Endothelial cell of umbilical vein (primary cell): Measurements from ENCODE around the gene KLC1. TPM values are rescaled to one million over a fixed set of nuclear protein-coding genes. Genes with fewer than 3 reads are reported as not detected.

ENCODE experiments used
- BruUV-seq: library from RNA; stranded (reverse); fragments of 400-500 nt; replicated peaks from 2 replicates; lab custom pipeline; 2021; lab: Mats Ljungman, UMichigan
- CTCF ChIA-PET: fragments of 300-600, 350-600 bp; sonication (Branson Sonifier 250); formaldehyde crosslinking; loops from one replicate; lab custom pipeline; 2021; ENCODE audit warnings: antibody characterized with exemption, inconsistent platforms; lab: Charles Lee
- POLR2A ChIA-PET: fragments of 300-600, 350-600 bp; sonication (Branson Sonifier 250); formaldehyde crosslinking; loops from one replicate; lab custom pipeline; 2021; ENCODE audit warnings: antibody characterized with exemption, inconsistent platforms; lab: Charles Lee
- DNase-seq: peaks from one replicate; pipeline ENCODE4 v3.0.0-alpha.2; 2011; ENCODE audit warnings: low read depth, low spot score
- FAIRE-seq: peaks from 2 replicates; lab custom pipeline; 2011; peaks lifted over from hg19 to GRCh38; lab: Jason Lieb, UNC
- H2AFZ ChIP-seq: 2 replicates; pipeline ENCODE4 v1.6.0; 2012; ENCODE audit warnings: low read depth, low read length, control low read depth, inconsistent platforms
- H3K27ac ChIP-seq: 2 replicates; pipeline ENCODE4 v1.5.1; 2011; ENCODE audit warnings: low read depth, mild to moderate bottlenecking, control low read depth, low read length, moderate library complexity; ENCODE audit not compliant: insufficient read depth
- H3K27me3 ChIP-seq, 2 experiments: 2 replicates each; pipeline versions ENCODE4 v1.6.0 to v1.6.1; 2011; ENCODE audit warnings: low read length in 2 of 2, mixed read lengths in 1 of 2; ENCODE audit not compliant: control insufficient read depth in 2 of 2, insufficient read depth in 2 of 2
- H3K36me3 ChIP-seq, 2 experiments: 2 replicates in 1 of 2; 3 replicates in 1 of 2; pipeline ENCODE4 v1.5.1; 2011; ENCODE audit warnings: low read length in 2 of 2, mild to moderate bottlenecking in 1 of 2, moderate library complexity in 1 of 2; ENCODE audit not compliant: control insufficient read depth in 2 of 2, insufficient read depth in 2 of 2; ENCODE audit errors: extremely low read depth in 1 of 2
- H3K4me1 ChIP-seq: 3 replicates; pipeline ENCODE4 v1.5.1; 2011; ENCODE audit warnings: mild to moderate bottlenecking, low read length; ENCODE audit not compliant: control insufficient read depth, insufficient read depth; ENCODE audit errors: extremely low read depth
- H3K4me2 ChIP-seq: 2 replicates; pipeline ENCODE4 v1.6.1; 2011; ENCODE audit warnings: low read length, control low read depth, mixed read lengths; ENCODE audit not compliant: insufficient read depth
- H3K4me3 ChIP-seq, 3 experiments: fragments of 200-600 bp in 1 of 3; sonication (generic), shearing (Covaris generic) in 1 of 3; replicated peaks in 1 of 3; 2 replicates each; pipeline ENCODE4 v1.5.1; 2011 to 2016; ENCODE audit warnings: control low read depth in 3 of 3, low read length in 3 of 3, mild to moderate bottlenecking in 2 of 3, inconsistent platforms in 1 of 3, low read depth in 1 of 3, moderate library complexity in 1 of 3; ENCODE audit not compliant: insufficient read depth in 1 of 3
- H3K79me2 ChIP-seq: 2 replicates; pipeline ENCODE4 v1.6.0; 2012; ENCODE audit warnings: low read length, inconsistent platforms; ENCODE audit not compliant: control insufficient read depth, insufficient read depth
- H3K9ac ChIP-seq: replicated peaks from 2 replicates; pipeline ENCODE3; 2011; ENCODE audit warnings: low read length, control low read depth; ENCODE audit not compliant: insufficient read depth; ENCODE audit errors: extremely low read depth
- H3K9me1 ChIP-seq: replicated peaks from 3 replicates; pipeline ENCODE4 v1.6.0; 2011; ENCODE audit warnings: mild to moderate bottlenecking, low read length; ENCODE audit not compliant: control insufficient read depth, insufficient read depth; ENCODE audit errors: extremely low read depth
- H3K9me3 ChIP-seq: replicated peaks from 2 replicates; pipeline ENCODE4 v1.5.1; 2012; ENCODE audit warnings: low read length, inconsistent platforms; ENCODE audit not compliant: control insufficient read depth, insufficient read depth
- H4K20me1 ChIP-seq: replicated peaks from 2 replicates; pipeline ENCODE3; 2011; ENCODE audit warnings: mild to moderate bottlenecking, low read length; ENCODE audit not compliant: control insufficient read depth, insufficient read depth; ENCODE audit errors: extremely low read depth
- EZH2 ChIP-seq: IDR thresholded peaks from 2 replicates; pipeline ENCODE4 v1.6.1; 2012; ENCODE audit warnings: borderline replicate concordance, low read depth, mild to moderate bottlenecking, moderate library complexity, low read length, inconsistent platforms; ENCODE audit not compliant: severe bottlenecking
- FOS ChIP-seq: IDR thresholded peaks from 2 replicates; pipeline ENCODE4 v1.6.1; 2011; ENCODE audit warnings: mild to moderate bottlenecking, low read length, moderate library complexity, borderline replicate concordance; ENCODE audit not compliant: insufficient read depth
- GATA2 ChIP-seq: IDR thresholded peaks from 2 replicates; pipeline ENCODE4 v1.7.0; 2011; ENCODE audit warnings: low read depth, mild to moderate bottlenecking, moderate library complexity, mixed read lengths, low read length; ENCODE audit not compliant: insufficient read length, insufficient read depth
- JUN ChIP-seq: IDR thresholded peaks from 2 replicates; pipeline ENCODE4 v1.6.1; 2011; ENCODE audit warnings: borderline replicate concordance, low read depth; ENCODE audit not compliant: insufficient read length, insufficient read depth
- MYC ChIP-seq: IDR thresholded peaks from one replicate; pipeline ENCODE4 v1.6.1; 2011; ENCODE audit warnings: mild to moderate bottlenecking, low read depth, low read length
- POLR2A ChIP-seq: IDR thresholded peaks from 2 replicates; pipeline ENCODE4 v1.6.1; 2012; ENCODE audit warnings: low read depth, mild to moderate bottlenecking, control low read depth, low read length
- POLR2AphosphoS5 ChIP-seq: IDR thresholded peaks from 2 replicates; pipeline ENCODE4 v1.6.1; 2012; ENCODE audit warnings: low read depth, mild to moderate bottlenecking, control low read depth, low read length, moderate library complexity; ENCODE audit not compliant: insufficient read depth
- dilution Hi-C: fragments of 300-500 bp; cut with MboI; formaldehyde crosslinking; loops from one replicate; pipeline ENCODE4 v1.15.0; 2019; ENCODE audit warnings: low sequenced_read_pairs; ENCODE audit not compliant: extremely low pct_ligation_motif_present
- intact Hi-C: fragments of 100-400 bp; cut with micrococcal nuclease; formaldehyde crosslinking; loops from one replicate; pipeline ENCODE4 v1.10.0; 2022
- polyA plus RNA-seq, 4 experiments: library from polyadenylated mRNA; depleted of rRNA in 3 of 4; stranded (reverse) in 3 of 4; unstranded in 1 of 4; fragments of >200 nt; gene quantifications; 2 replicates each; pipeline versions ENCODE4 v1.2.1 to v1.2.3, GENCODE V29; 2011 to 2012; ENCODE audit warnings: missing spikeins in 1 of 4
- total RNA-seq: library from RNA; stranded (reverse); gene quantifications from 2 replicates; pipeline ENCODE4 v1.2.3, GENCODE V29; 2021
- TF ChIP-seq, protein P1 (sequence below), 2 donors: IDR thresholded peaks; 1 replicate in 1 of 2; 2 replicates in 1 of 2; pipeline ENCODE4 v1.5.1; 2011; ENCODE audit warnings: low read length in 2 of 2, mild to moderate bottlenecking in 2 of 2, moderate library complexity in 2 of 2, control low read depth in 1 of 2, inconsistent platforms in 1 of 2, low read depth in 1 of 2; ENCODE audit not compliant: insufficient read depth in 1 of 2; ENCODE audit errors: extremely low read depth in 1 of 2
- TF ChIP-seq, protein P2 (sequence below): IDR thresholded peaks from 2 replicates; pipeline ENCODE4 v1.6.1; 2011; ENCODE audit not compliant: insufficient read depth, insufficient read length

The KLC1 gene
- total and polyA plus RNA-seq, 2 donors (not counting 3 experiments of a cell fraction or from before 2014, with no cell fraction given): 124 to 233 TPM

DNA sequence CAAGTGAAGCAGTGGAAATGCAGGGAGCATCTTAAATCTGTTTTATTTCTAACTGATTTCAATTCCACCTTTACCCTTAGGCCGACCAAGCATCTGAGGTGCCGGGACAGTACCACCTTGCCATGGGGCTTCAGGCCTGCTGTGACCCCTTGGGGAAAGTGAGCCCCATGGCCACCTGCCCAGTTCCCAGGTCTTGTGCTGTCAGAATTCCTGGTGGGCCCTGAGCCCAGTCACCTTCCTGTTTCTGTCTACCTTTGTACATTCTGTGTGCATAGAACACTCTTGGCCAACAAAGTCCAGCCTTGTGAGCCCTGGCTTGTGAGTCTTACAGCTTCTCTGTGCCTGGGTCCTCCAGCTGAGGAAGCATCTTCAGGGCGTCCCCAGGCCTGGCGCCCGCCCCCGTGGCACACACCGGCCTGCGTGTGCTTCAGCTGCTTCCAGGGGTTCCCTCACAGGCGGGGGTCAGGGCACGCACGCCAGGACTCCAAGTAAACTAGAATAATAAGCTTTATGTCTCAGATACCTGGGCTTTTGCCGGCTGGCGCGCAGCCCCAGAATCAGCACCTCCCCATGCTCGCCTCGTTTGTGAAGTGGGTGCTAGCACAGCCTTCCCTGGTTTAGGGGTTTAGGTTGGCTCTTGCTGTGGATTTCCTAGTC is 96.9 kb downstream of the KLC1 start:
- H4K20me1 ChIP-seq: no peaks in the 10 kb centered on the region
- H3K9ac ChIP-seq: no peak overlapping the region
- H2AFZ ChIP-seq: no peak overlapping the region
- no peaks in the 10 kb centered on the region for H3K9me3 ChIP-seq
- intact Hi-C loops (no loop called here), dilution Hi-C loops (no loop called here)
- TF ChIP-seq, protein P1, sequence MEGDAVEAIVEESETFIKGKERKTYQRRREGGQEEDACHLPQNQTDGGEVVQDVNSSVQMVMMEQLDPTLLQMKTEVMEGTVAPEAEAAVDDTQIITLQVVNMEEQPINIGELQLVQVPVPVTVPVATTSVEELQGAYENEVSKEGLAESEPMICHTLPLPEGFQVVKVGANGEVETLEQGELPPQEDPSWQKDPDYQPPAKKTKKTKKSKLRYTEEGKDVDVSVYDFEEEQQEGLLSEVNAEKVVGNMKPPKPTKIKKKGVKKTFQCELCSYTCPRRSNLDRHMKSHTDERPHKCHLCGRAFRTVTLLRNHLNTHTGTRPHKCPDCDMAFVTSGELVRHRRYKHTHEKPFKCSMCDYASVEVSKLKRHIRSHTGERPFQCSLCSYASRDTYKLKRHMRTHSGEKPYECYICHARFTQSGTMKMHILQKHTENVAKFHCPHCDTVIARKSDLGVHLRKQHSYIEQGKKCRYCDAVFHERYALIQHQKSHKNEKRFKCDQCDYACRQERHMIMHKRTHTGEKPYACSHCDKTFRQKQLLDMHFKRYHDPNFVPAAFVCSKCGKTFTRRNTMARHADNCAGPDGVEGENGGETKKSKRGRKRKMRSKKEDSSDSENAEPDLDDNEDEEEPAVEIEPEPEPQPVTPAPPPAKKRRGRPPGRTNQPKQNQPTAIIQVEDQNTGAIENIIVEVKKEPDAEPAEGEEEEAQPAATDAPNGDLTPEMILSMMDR (IDR thresholded peaks at IDR 0.05; ENCODE audit: extremely low read depth in 1 of 2, insufficient read depth in 1 of 2, low read depth in 1 of 2, low read length in 2 of 2): no peak
- TF ChIP-seq POLR2A: no peak
- no peak for TF ChIP-seq POLR2AphosphoS5
- TF ChIP-seq GATA2: no peak
- TF ChIP-seq, protein P2, sequence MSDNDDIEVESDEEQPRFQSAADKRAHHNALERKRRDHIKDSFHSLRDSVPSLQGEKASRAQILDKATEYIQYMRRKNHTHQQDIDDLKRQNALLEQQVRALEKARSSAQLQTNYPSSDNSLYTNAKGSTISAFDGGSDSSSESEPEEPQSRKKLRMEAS: no peak
- TF ChIP-seq JUN: no peak
- no peak for TF ChIP-seq MYC
- TF ChIP-seq FOS: no peak
- TF ChIP-seq EZH2: no peak
- peaks cover 0 to 16% of the 10 kb centered on the region in 2 experiments for H3K36me3 ChIP-seq
- no peak for DNase-seq
- no peak overlapping the region for H3K27ac ChIP-seq
- no peaks in the 10 kb centered on the region for H3K27me3 ChIP-seq
- no TSS peak for BruUV-seq
- H3K9me1 ChIP-seq: no peaks in the 10 kb centered on the region
- ChIA-PET POLR2A (no interaction called here), CTCF (no interaction called here)
- H3K4me2 ChIP-seq: no peak overlapping the region
- no peak overlapping the region for H3K4me3 ChIP-seq
- no peak for FAIRE-seq
- H3K79me2 ChIP-seq: peaks cover 41% of the 10 kb centered on the region
- no peaks in the 10 kb centered on the region for H3K4me1 ChIP-seq
